Measurements from ENCODE around the gene TTLL8.

Gene TTLL8

DNA sequence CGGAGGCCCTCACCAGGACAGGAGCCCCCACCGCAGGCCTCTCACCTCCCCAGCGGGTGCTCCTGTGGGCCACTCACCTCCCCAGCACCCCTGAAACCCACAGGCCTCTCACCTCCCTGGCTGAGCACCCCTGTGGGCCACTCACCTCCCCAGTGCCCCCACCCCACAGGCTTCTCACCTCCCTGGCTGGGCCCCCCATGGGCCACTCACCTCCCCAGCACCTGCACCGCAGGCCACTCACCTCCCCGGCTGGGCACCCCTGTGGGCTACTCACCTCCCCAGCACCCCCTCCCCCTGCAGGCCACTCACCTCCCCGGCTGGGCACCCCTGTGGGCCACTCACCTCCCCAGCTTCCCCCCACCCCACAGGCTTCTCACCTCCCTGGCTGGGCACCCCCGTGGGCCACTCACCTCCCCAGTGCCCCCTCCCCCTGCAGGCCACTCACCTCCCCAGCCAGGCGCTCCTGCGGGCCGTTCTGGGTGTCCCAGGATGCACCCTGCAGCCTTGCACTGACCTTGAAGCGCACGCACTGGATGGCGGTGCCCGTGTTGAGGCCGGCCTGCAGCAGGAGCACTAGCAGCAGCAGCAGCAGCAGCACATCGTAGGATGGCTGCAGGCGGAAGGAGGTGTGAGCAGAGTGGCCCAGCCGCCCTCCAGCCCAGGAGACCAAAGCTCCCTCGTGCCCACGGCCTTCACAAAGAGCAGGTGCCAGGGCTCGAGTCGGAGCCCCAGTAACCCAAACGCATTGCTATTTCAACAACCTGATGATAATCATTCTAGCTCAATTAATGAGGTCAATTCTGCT, 5.7 kb upstream of the TTLL8 start:
- in situ Hi-C loops (cut with HindIII; ENCODE audit: low pct_ligation_motif_present, low sequenced_read_pairs), result no loop called here
- H3K27me3 ChIP-seq (replicated peaks), result peaks cover 11% of the 10 kb centered on the region

DNA sequence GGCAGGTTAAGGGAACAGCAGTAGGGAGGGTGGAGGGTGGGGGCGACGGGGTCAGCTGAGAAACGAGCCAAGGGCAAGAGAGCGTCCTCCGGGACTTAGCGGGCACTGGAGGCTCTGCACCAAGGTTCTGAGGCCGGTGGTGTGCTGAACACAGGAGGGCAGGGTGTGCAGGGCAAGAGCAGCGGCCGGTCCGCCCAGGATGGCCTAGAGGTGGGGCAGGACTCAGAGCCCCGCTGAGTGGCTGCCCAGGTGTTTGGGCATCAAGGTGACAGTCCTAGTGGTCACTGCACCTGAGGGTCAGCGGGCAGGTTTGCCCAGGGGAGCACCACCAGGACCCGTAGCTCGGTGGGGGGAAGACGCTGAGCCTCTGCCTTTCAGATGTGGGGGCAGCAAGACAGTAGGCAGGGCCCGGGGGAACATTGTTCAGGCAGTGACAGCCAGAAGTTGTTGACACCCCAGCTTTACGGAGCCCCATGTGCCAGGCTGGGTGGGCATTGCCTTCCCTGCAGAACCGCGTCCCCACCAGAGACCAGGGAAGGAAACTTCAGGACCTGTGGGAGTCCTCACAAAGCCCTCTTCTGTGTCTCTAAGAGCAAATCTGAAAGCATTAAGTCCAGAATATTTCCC, 4.5 kb upstream of the TTLL8 start:
- DNase-seq, result no peak
- no peak overlapping the region for H3K4me3 ChIP-seq (ENCODE audit: low read depth, low read length)
- no peak overlapping the region for H3K27ac ChIP-seq
- peaks cover 16% of the 10 kb centered on the region for H3K27me3 ChIP-seq (replicated peaks)
- TF ChIP-seq, protein P1, sequence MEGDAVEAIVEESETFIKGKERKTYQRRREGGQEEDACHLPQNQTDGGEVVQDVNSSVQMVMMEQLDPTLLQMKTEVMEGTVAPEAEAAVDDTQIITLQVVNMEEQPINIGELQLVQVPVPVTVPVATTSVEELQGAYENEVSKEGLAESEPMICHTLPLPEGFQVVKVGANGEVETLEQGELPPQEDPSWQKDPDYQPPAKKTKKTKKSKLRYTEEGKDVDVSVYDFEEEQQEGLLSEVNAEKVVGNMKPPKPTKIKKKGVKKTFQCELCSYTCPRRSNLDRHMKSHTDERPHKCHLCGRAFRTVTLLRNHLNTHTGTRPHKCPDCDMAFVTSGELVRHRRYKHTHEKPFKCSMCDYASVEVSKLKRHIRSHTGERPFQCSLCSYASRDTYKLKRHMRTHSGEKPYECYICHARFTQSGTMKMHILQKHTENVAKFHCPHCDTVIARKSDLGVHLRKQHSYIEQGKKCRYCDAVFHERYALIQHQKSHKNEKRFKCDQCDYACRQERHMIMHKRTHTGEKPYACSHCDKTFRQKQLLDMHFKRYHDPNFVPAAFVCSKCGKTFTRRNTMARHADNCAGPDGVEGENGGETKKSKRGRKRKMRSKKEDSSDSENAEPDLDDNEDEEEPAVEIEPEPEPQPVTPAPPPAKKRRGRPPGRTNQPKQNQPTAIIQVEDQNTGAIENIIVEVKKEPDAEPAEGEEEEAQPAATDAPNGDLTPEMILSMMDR (IDR thresholded peaks at IDR 0.05; ENCODE audit: low read depth, low read length, missing control alignments), result no peak
- H3K36me3 ChIP-seq (replicated peaks), result no peaks in the 10 kb centered on the region
- in situ Hi-C loops (cut with HindIII; ENCODE audit: low pct_ligation_motif_present, low sequenced_read_pairs), result no loop called here

More for the DNA sequence above, 5.7 kb upstream of the TTLL8 start:
- Histone ChIP-seq H3K4me3 (ENCODE audit: low read depth, low read length) (no peak overlapping the region), H3K27ac (no peak overlapping the region), H3K36me3 (replicated peaks) (no peaks in the 10 kb centered on the region)
- DNase-seq, result no peak
- TF ChIP-seq, protein P1 (IDR thresholded peaks at IDR 0.05; ENCODE audit: low read depth, low read length, missing control alignments), result no peak

DNA sequence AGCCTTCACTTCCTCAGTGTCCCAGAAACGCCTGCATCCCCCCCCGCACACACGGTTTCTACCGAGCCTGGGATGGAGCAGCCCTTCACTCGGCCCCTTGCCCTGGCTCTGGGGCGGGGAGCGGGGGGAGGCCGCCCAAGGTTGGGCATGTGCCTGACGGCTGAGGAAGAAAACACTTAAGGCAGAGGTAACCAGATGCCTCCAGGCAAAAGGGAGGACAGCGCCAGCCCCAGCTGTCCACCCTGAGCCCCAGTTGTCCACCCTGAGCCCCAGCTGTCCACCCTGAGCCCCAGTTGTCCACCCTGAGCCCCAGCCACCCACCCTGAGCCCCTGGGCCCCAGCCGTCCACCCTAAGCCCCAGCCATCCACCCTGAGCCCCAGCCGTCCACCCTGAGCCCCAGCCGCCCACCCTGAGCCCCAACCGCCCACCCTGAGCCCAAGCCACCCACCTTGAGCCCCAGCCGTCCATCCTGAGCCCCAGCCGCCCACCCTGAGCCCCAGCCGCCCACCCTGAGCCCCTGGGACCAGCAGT, 3.8 kb upstream of the TTLL8 start:
- Histone ChIP-seq H3K27ac (no peak overlapping the region), H3K36me3 (replicated peaks) (no peaks in the 10 kb centered on the region), H3K4me3 (ENCODE audit: low read depth, low read length) (no peak overlapping the region), H3K27me3 (replicated peaks) (peaks cover 16% of the 10 kb centered on the region)
- TF ChIP-seq, protein P1 (IDR thresholded peaks at IDR 0.05; ENCODE audit: low read depth, low read length, missing control alignments), result no peak
- DNase-seq, result no peak
- in situ Hi-C loops (cut with HindIII; ENCODE audit: low pct_ligation_motif_present, low sequenced_read_pairs), result no loop called here

DNA sequence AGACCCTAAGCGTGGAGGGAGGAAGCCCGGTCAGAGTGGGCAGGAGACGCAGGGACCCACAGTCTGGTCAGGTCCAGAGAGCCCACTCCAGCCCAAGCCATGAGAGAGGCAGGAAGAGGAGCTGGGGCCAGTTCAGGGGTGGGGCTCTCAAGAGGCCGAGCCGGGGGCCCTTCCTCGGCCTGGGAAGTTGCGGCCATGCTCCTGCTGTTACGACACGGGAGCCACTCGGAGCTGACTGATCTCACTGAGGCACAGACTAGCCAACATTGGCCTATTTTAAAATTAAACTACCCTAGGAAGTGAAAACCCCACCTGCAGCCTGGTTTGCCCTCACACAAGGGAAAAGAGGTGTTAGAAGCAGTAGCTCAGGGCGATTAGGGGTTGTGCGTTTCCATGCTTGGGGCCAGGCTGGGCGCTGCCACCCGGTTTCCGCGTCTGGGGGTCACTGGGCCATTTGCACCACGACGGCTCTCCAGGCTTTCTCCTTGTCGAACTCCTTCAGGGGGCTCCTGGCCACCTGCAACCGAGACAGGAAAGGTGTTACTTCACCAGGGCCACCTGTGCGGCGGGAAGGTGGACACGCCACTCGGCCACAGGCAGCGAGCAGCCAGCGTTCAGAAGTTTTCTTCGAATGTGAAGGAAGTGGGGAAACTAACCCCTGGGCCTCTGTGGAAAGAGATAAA, 3.2 kb upstream of the TTLL8 start:
- TF ChIP-seq, protein P1 (IDR thresholded peaks at IDR 0.05; ENCODE audit: low read depth, low read length, missing control alignments), result no peak
- no peak for DNase-seq
- no peak overlapping the region for H3K4me3 ChIP-seq (ENCODE audit: low read depth, low read length)
- H3K27ac ChIP-seq, result no peak overlapping the region
- H3K36me3 ChIP-seq (replicated peaks), result no peaks in the 10 kb centered on the region
- H3K27me3 ChIP-seq (replicated peaks), result peaks cover 16% of the 10 kb centered on the region
- in situ Hi-C loops (cut with HindIII; ENCODE audit: low pct_ligation_motif_present, low sequenced_read_pairs), result no loop called here

DNA sequence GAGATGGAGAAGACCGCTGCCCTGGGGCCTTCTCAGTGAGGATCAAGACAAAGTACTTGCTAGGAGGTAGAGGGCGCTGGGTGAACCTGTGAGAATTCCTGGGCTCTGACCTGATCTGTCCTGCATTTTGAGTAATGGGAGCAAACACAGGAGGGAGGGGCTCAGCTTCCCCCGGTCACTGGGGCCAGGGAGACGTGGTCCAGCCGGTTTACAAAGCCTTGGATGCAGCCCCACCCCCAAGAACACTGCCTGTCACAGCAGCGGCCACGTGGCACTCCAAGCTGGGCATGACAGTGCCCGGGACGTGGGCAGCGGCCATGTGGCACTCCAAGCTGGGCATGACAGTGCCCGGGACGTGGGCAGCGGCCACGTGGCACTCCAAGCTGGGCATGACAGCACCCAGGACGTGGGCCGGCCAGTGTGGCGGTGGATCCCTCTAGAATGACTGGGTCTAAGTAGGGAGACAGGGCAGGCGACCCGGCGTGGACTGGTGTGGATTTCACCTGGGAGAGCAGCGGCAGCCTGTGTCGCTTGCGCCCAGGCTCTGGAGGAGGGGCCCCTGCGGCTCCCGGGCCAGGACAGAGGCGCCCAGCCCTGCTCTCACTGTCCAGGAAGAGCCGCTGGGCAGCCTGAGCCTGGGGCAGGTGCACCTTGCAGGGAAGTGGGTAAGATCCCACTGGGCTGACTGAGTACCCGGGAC, 2.5 kb upstream of the TTLL8 start:
- in situ Hi-C loops (cut with HindIII; ENCODE audit: low pct_ligation_motif_present, low sequenced_read_pairs), result no loop called here
- H3K36me3 ChIP-seq (replicated peaks), result no peaks in the 10 kb centered on the region
- DNase-seq, result no peak
- H3K27ac ChIP-seq, result no peak overlapping the region
- peaks cover 16% of the 10 kb centered on the region for H3K27me3 ChIP-seq (replicated peaks)
- H3K4me3 ChIP-seq (ENCODE audit: low read depth, low read length), result no peak overlapping the region
- TF ChIP-seq, protein P1 (IDR thresholded peaks at IDR 0.05; ENCODE audit: low read depth, low read length, missing control alignments), result no peak
